Endothelial cell of umbilical vein (primary cell): Measurements from ENCODE around the gene SCN1B. TPM values are rescaled to one million over a fixed set of nuclear protein-coding genes. Genes with fewer than 3 reads are reported as not detected.

ENCODE experiments used
- BruUV-seq: library from RNA; stranded (reverse); fragments of 400-500 nt; replicated peaks from 2 replicates; lab custom pipeline; 2021; lab: Mats Ljungman, UMichigan
- CTCF ChIA-PET: fragments of 300-600, 350-600 bp; sonication (Branson Sonifier 250); formaldehyde crosslinking; loops from one replicate; lab custom pipeline; 2021; ENCODE audit warnings: antibody characterized with exemption, inconsistent platforms; lab: Charles Lee
- POLR2A ChIA-PET: fragments of 300-600, 350-600 bp; sonication (Branson Sonifier 250); formaldehyde crosslinking; loops from one replicate; lab custom pipeline; 2021; ENCODE audit warnings: antibody characterized with exemption, inconsistent platforms; lab: Charles Lee
- DNase-seq: peaks from one replicate; pipeline ENCODE4 v3.0.0-alpha.2; 2011; ENCODE audit warnings: low read depth, low spot score
- FAIRE-seq: peaks from 2 replicates; lab custom pipeline; 2011; peaks lifted over from hg19 to GRCh38; lab: Jason Lieb, UNC
- H2AFZ ChIP-seq: 2 replicates; pipeline ENCODE4 v1.6.0; 2012; ENCODE audit warnings: low read depth, low read length, control low read depth, inconsistent platforms
- H3K27ac ChIP-seq: 2 replicates; pipeline ENCODE4 v1.5.1; 2011; ENCODE audit warnings: low read depth, mild to moderate bottlenecking, control low read depth, low read length, moderate library complexity; ENCODE audit not compliant: insufficient read depth
- H3K27me3 ChIP-seq, 2 experiments: 2 replicates each; pipeline versions ENCODE4 v1.6.0 to v1.6.1; 2011; ENCODE audit warnings: low read length in 2 of 2, mixed read lengths in 1 of 2; ENCODE audit not compliant: control insufficient read depth in 2 of 2, insufficient read depth in 2 of 2
- H3K36me3 ChIP-seq, 2 experiments: 2 replicates in 1 of 2; 3 replicates in 1 of 2; pipeline ENCODE4 v1.5.1; 2011; ENCODE audit warnings: low read length in 2 of 2, mild to moderate bottlenecking in 1 of 2, moderate library complexity in 1 of 2; ENCODE audit not compliant: control insufficient read depth in 2 of 2, insufficient read depth in 2 of 2; ENCODE audit errors: extremely low read depth in 1 of 2
- H3K4me1 ChIP-seq: 3 replicates; pipeline ENCODE4 v1.5.1; 2011; ENCODE audit warnings: mild to moderate bottlenecking, low read length; ENCODE audit not compliant: control insufficient read depth, insufficient read depth; ENCODE audit errors: extremely low read depth
- H3K4me2 ChIP-seq: 2 replicates; pipeline ENCODE4 v1.6.1; 2011; ENCODE audit warnings: low read length, control low read depth, mixed read lengths; ENCODE audit not compliant: insufficient read depth
- H3K4me3 ChIP-seq, 3 experiments: fragments of 200-600 bp in 1 of 3; sonication (generic), shearing (Covaris generic) in 1 of 3; replicated peaks in 1 of 3; 2 replicates each; pipeline ENCODE4 v1.5.1; 2011 to 2016; ENCODE audit warnings: control low read depth in 3 of 3, low read length in 3 of 3, mild to moderate bottlenecking in 2 of 3, inconsistent platforms in 1 of 3, low read depth in 1 of 3, moderate library complexity in 1 of 3; ENCODE audit not compliant: insufficient read depth in 1 of 3
- H3K79me2 ChIP-seq: 2 replicates; pipeline ENCODE4 v1.6.0; 2012; ENCODE audit warnings: low read length, inconsistent platforms; ENCODE audit not compliant: control insufficient read depth, insufficient read depth
- H3K9ac ChIP-seq: replicated peaks from 2 replicates; pipeline ENCODE3; 2011; ENCODE audit warnings: low read length, control low read depth; ENCODE audit not compliant: insufficient read depth; ENCODE audit errors: extremely low read depth
- H3K9me1 ChIP-seq: replicated peaks from 3 replicates; pipeline ENCODE4 v1.6.0; 2011; ENCODE audit warnings: mild to moderate bottlenecking, low read length; ENCODE audit not compliant: control insufficient read depth, insufficient read depth; ENCODE audit errors: extremely low read depth
- H3K9me3 ChIP-seq: replicated peaks from 2 replicates; pipeline ENCODE4 v1.5.1; 2012; ENCODE audit warnings: low read length, inconsistent platforms; ENCODE audit not compliant: control insufficient read depth, insufficient read depth
- H4K20me1 ChIP-seq: replicated peaks from 2 replicates; pipeline ENCODE3; 2011; ENCODE audit warnings: mild to moderate bottlenecking, low read length; ENCODE audit not compliant: control insufficient read depth, insufficient read depth; ENCODE audit errors: extremely low read depth
- EZH2 ChIP-seq: IDR thresholded peaks from 2 replicates; pipeline ENCODE4 v1.6.1; 2012; ENCODE audit warnings: borderline replicate concordance, low read depth, mild to moderate bottlenecking, moderate library complexity, low read length, inconsistent platforms; ENCODE audit not compliant: severe bottlenecking
- FOS ChIP-seq: IDR thresholded peaks from 2 replicates; pipeline ENCODE4 v1.6.1; 2011; ENCODE audit warnings: mild to moderate bottlenecking, low read length, moderate library complexity, borderline replicate concordance; ENCODE audit not compliant: insufficient read depth
- GATA2 ChIP-seq: IDR thresholded peaks from 2 replicates; pipeline ENCODE4 v1.7.0; 2011; ENCODE audit warnings: low read depth, mild to moderate bottlenecking, moderate library complexity, mixed read lengths, low read length; ENCODE audit not compliant: insufficient read length, insufficient read depth
- POLR2A ChIP-seq: IDR thresholded peaks from 2 replicates; pipeline ENCODE4 v1.6.1; 2012; ENCODE audit warnings: low read depth, mild to moderate bottlenecking, control low read depth, low read length
- dilution Hi-C: fragments of 300-500 bp; cut with MboI; formaldehyde crosslinking; loops from one replicate; pipeline ENCODE4 v1.15.0; 2019; ENCODE audit warnings: low sequenced_read_pairs; ENCODE audit not compliant: extremely low pct_ligation_motif_present
- intact Hi-C: fragments of 100-400 bp; cut with micrococcal nuclease; formaldehyde crosslinking; loops from one replicate; pipeline ENCODE4 v1.10.0; 2022
- polyA plus RNA-seq, 4 experiments: library from polyadenylated mRNA; depleted of rRNA in 3 of 4; stranded (reverse) in 3 of 4; unstranded in 1 of 4; fragments of >200 nt; gene quantifications; 2 replicates each; pipeline versions ENCODE4 v1.2.1 to v1.2.3, GENCODE V29; 2011 to 2012; ENCODE audit warnings: missing spikeins in 1 of 4
- total RNA-seq: library from RNA; stranded (reverse); gene quantifications from 2 replicates; pipeline ENCODE4 v1.2.3, GENCODE V29; 2021
- TF ChIP-seq, protein P1 (sequence below), 2 donors: IDR thresholded peaks; 1 replicate in 1 of 2; 2 replicates in 1 of 2; pipeline ENCODE4 v1.5.1; 2011; ENCODE audit warnings: low read length in 2 of 2, mild to moderate bottlenecking in 2 of 2, moderate library complexity in 2 of 2, control low read depth in 1 of 2, inconsistent platforms in 1 of 2, low read depth in 1 of 2; ENCODE audit not compliant: insufficient read depth in 1 of 2; ENCODE audit errors: extremely low read depth in 1 of 2
- TF ChIP-seq, protein P2 (sequence below): IDR thresholded peaks from 2 replicates; pipeline ENCODE4 v1.6.1; 2011; ENCODE audit not compliant: insufficient read depth, insufficient read length

SCN1B gene
- total and polyA plus RNA-seq, 2 donors (not counting 3 experiments of a cell fraction or from before 2014, with no cell fraction given) = 11.2 to 14.2 TPM

DNA sequence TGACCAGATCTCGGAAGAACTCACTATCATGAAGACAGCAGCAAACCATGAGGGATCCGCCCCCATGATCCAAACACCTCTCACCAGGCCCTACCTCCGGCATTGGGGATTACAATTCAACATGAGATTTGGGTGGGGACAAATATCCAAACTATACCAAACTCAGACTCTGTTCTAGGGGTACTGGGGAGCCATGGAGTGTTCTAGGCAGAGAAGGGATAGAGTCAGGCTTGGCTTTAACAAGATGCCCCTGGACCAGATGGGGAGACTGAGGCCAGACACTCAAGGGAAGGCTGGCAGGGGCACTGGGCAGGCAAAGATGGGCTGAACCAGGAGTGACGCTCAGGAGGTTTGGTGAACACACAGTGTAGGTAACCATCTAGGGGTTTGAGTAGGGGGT lies 11.9 kb upstream of the SCN1B start:
- dilution Hi-C loops = no loop called here
- DNase-seq = no peak
- no peaks in the 10 kb centered on the region for H4K20me1 ChIP-seq
- H3K9ac ChIP-seq = no peak overlapping the region
- no peak overlapping the region for H3K27ac ChIP-seq
- intact Hi-C loops = no loop called here
- POLR2A ChIA-PET = no interaction called here
- peaks cover 13 to 68% of the 10 kb centered on the region in 2 experiments for H3K36me3 ChIP-seq
- H3K4me1 ChIP-seq = no peaks in the 10 kb centered on the region
- FAIRE-seq = no peak
- H3K9me3 ChIP-seq = no peaks in the 10 kb centered on the region
- CTCF ChIA-PET = no interaction called here
- no peak overlapping the region for H2AFZ ChIP-seq
- H3K4me2 ChIP-seq = no peak overlapping the region
- BruUV-seq = no TSS peak
- H3K9me1 ChIP-seq = no peaks in the 10 kb centered on the region
- TF ChIP-seq FOS = no peak
- TF ChIP-seq, protein P1, sequence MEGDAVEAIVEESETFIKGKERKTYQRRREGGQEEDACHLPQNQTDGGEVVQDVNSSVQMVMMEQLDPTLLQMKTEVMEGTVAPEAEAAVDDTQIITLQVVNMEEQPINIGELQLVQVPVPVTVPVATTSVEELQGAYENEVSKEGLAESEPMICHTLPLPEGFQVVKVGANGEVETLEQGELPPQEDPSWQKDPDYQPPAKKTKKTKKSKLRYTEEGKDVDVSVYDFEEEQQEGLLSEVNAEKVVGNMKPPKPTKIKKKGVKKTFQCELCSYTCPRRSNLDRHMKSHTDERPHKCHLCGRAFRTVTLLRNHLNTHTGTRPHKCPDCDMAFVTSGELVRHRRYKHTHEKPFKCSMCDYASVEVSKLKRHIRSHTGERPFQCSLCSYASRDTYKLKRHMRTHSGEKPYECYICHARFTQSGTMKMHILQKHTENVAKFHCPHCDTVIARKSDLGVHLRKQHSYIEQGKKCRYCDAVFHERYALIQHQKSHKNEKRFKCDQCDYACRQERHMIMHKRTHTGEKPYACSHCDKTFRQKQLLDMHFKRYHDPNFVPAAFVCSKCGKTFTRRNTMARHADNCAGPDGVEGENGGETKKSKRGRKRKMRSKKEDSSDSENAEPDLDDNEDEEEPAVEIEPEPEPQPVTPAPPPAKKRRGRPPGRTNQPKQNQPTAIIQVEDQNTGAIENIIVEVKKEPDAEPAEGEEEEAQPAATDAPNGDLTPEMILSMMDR (IDR thresholded peaks at IDR 0.05; ENCODE audit: extremely low read depth in 1 of 2, insufficient read depth in 1 of 2, low read depth in 1 of 2, low read length in 2 of 2) = no peak
- no peak for TF ChIP-seq POLR2A
- no peak for TF ChIP-seq EZH2
- TF ChIP-seq, protein P2, sequence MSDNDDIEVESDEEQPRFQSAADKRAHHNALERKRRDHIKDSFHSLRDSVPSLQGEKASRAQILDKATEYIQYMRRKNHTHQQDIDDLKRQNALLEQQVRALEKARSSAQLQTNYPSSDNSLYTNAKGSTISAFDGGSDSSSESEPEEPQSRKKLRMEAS = no peak
- TF ChIP-seq GATA2 = no peak
- no peak overlapping the region for H3K4me3 ChIP-seq
- no peaks in the 10 kb centered on the region for H3K79me2 ChIP-seq
- H3K27me3 ChIP-seq = no peaks in the 10 kb centered on the region
